ENCODE measurements around the gene GPC5. TPM values are rescaled to one million over a fixed set of nuclear protein-coding genes. Genes with fewer than 3 reads are reported as not detected.

Gene GPC5
- total RNA-seq, 1 experiment from 2014 or later, result 0.15 TPM

GRCh38 chr13:92255526-92255925, 857.1 kb downstream of the GPC5 start:
- H4K8ac ChIP-seq (replicated peaks; ENCODE audit: insufficient read length, low read depth, low read length), result no peak overlapping the region
- H3K27ac ChIP-seq (ENCODE audit: insufficient read length, low read depth, low read length), result no peak overlapping the region
- H2BK12ac ChIP-seq (ENCODE audit: insufficient read length, low read depth, low read length), result no peak overlapping the region
- no peaks in the 10 kb centered on the region for H3K9me3 ChIP-seq (ENCODE audit: control insufficient read depth, low read depth, low read length)
- H3K4ac ChIP-seq (ENCODE audit: low read depth, low read length), result no peak overlapping the region
- H2AK5ac ChIP-seq (ENCODE audit: insufficient read length, low read length), result no peak overlapping the region
- H3K9ac ChIP-seq (ENCODE audit: extremely low read depth, insufficient read length, low read length), result no peak overlapping the region
- H3K79me1 ChIP-seq (ENCODE audit: insufficient read depth, low read depth, low read length, poor library complexity, severe bottlenecking), result no peaks in the 10 kb centered on the region
- no peak overlapping the region for H3T11ph ChIP-seq (ENCODE audit: low read length)
- H3K56ac ChIP-seq (ENCODE audit: insufficient read length, low read depth, low read length), result no peak overlapping the region
- H2AFZ ChIP-seq (ENCODE audit: low read length), result no peak overlapping the region
- Mint-ChIP-seq H3K27ac (no peak overlapping the region; a peak in 1 of 7 replicates), H3K4me1 (peaks cover 0 to 6% of the 10 kb centered on the region in 2 experiments; a peak in 1 of 4 replicates), H3K36me3 (ENCODE audit: insufficient read depth in 1 of 3, low read depth in 3 of 3) (no peaks in the 10 kb centered on the region), H3K4me3 (no peak overlapping the region), H3K27me3 (ENCODE audit: low read depth) (no peaks in the 10 kb centered on the region; the same call in 1 of the 2 replicates), H3K9me3 (no peaks in the 10 kb centered on the region)
- no peaks in the 10 kb centered on the region for H4K20me1 ChIP-seq (ENCODE audit: control insufficient read depth, insufficient read depth, insufficient read length)
- no peak for DNase-seq
- no peaks in the 10 kb centered on the region for H3K23me2 ChIP-seq (ENCODE audit: insufficient read length, low read depth, low read length, poor library complexity, severe bottlenecking)
- TF ChIP-seq CTCF (conservative IDR thresholded peaks at IDR 0.05), result no peak
- no peak overlapping the region for H3K23ac ChIP-seq (ENCODE audit: insufficient read length, low read depth, low read length)
- H3K27me3 ChIP-seq (ENCODE audit: insufficient read depth, low read length), result no peaks in the 10 kb centered on the region
- no peak overlapping the region for H4K91ac ChIP-seq (ENCODE audit: insufficient read length, low read depth, low read length)
- no peak overlapping the region for H3K18ac ChIP-seq (ENCODE audit: insufficient read length, low read depth, low read length)
- H3K4me2 ChIP-seq (ENCODE audit: insufficient read depth, insufficient read length, low read length), result no peak overlapping the region
- H3K79me2 ChIP-seq (ENCODE audit: insufficient read depth, low read length), result no peaks in the 10 kb centered on the region
- H2BK15ac ChIP-seq (ENCODE audit: low read depth, low read length), result no peak overlapping the region
- H4K5ac ChIP-seq (ENCODE audit: insufficient read length, low read depth, low read length), result no peak overlapping the region
- H2BK5ac ChIP-seq (ENCODE audit: insufficient read length, low read length), result no peak overlapping the region
- no peak overlapping the region for H3K14ac ChIP-seq (ENCODE audit: insufficient read depth, low read length)
- H2BK120ac ChIP-seq (ENCODE audit: low read depth, low read length, poor library complexity, severe bottlenecking), result no peak overlapping the region
- H3K4me1 ChIP-seq (ENCODE audit: insufficient read depth, low read length), result no peaks in the 10 kb centered on the region; the same call in 1 of the 2 replicates
- no peak overlapping the region for H2BK20ac ChIP-seq (ENCODE audit: low read depth, low read length, poor library complexity, severe bottlenecking)

Data from H9 (cell line).